Globus pallidus (tissue), 1 donor: ENCODE measurements around the gene CMPK2.
A peak's percentile ranks its signal among the peaks of the same experiment; 100 is the strongest.
"Not testable (repeated sequence)": the region's sequence is repeated elsewhere in the genome, so short reads cannot be mapped to it uniquely, and the experiment has no call there.

Experiments used
- DNase-seq: peaks from one replicate; pipeline ENCODE4 v3.0.0-alpha.2; 2015; ENCODE audit warnings: low spot score

The CMPK2 gene

GRCh38 chr2:6865346-6866274 lies at the start of gene CMPK2:
Gene CMPK2, minus strand, starts transcription at chr2:6865907. Its CDS starts 211 bp downstream, at chr2:6865696.
- DNase-seq, result peak; percentile 39

- DNase-seq, result peak; percentile 86
These were observed 49.7 kb upstream of the CMPK2 start for GRCh38 chr2:6915399-6915798.

- no peak for DNase-seq
These were observed 49.1 kb upstream of the CMPK2 start for GRCh38 chr2:6914828-6915227.

GRCh38 chr2:6913415-6914157 lies 47.9 kb upstream of the CMPK2 start:
- DNase-seq, result no peak

GRCh38 chr2:6911721-6912120 lies 46.0 kb upstream of the CMPK2 start:
- DNase-seq, result no peak

GRCh38 chr2:6909431-6910385 lies 44.0 kb upstream of the CMPK2 start:
- DNase-seq, result no peak

- no peak for DNase-seq
These were observed 42.6 kb upstream of the CMPK2 start for GRCh38 chr2:6908291-6908690.

- DNase-seq, result no peak
These were observed 40.5 kb upstream of the CMPK2 start for GRCh38 chr2:6906165-6906741.

GRCh38 chr2:6905668-6906067 lies 40.0 kb upstream of the CMPK2 start:
- no peak for DNase-seq

GRCh38 chr2:6902581-6902980 lies 36.9 kb upstream of the CMPK2 start:
- DNase-seq, result not testable (repeated sequence)

GRCh38 chr2:6896930-6897759 lies 31.4 kb upstream of the CMPK2 start:
- DNase-seq, result peak; percentile 66

- DNase-seq, result no peak
These were observed 28.3 kb upstream of the CMPK2 start for GRCh38 chr2:6893876-6894482.

GRCh38 chr2:6888724-6889123 lies 23.0 kb upstream of the CMPK2 start:
- DNase-seq, result no peak

GRCh38 chr2:6887751-6888192 lies 22.1 kb upstream of the CMPK2 start:
- DNase-seq, result no peak

- DNase-seq, result no peak
These were observed 20.3 kb upstream of the CMPK2 start for GRCh38 chr2:6885968-6886367.

- no peak for DNase-seq
These were observed 19.8 kb upstream of the CMPK2 start for GRCh38 chr2:6885551-6885950.

GRCh38 chr2:6883448-6884122 lies 17.9 kb upstream of the CMPK2 start:
- no peak for DNase-seq

- DNase-seq, result no peak
These were observed 15.8 kb upstream of the CMPK2 start for GRCh38 chr2:6881516-6881915.

- DNase-seq, result no peak
These were observed 15.3 kb upstream of the CMPK2 start for GRCh38 chr2:6881046-6881445.
